GM12875 (cell line): ENCODE measurements around the gene MEIKIN.

Experiments
- H3K4me3 ChIP-seq: one replicate; pipeline ENCODE4 v1.5.1; 2011; ENCODE audit warnings: low read depth, low read length, control low read depth
- TF ChIP-seq, protein P1 (sequence below): IDR thresholded peaks from 2 replicates; pipeline ENCODE4 v1.5.1; 2011; ENCODE audit warnings: low read depth, mild to moderate bottlenecking, control low read depth, inconsistent platforms, low read length, moderate library complexity, borderline replicate concordance; ENCODE audit not compliant: insufficient read depth

The MEIKIN gene

DNA sequence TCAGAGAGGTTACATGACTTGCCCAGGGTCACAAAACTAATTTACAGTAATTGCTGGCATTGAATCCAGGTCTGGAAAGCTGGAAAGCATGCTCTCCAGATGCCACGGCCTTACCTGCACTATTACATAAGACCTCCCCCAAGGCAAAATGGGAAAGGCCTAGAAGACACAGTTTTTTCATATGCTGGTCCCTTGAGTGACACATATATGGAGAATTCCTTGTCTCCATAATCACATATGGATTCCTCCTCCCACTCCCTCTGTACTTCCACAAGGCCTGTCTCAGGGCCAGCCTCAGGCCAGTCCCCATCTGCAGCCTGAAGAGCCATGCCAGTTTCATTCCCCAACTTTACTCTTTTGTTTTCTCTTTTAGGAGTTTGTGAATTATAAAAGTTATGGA lies 28.6 kb upstream of the MEIKIN start:
- TF ChIP-seq, protein P1, sequence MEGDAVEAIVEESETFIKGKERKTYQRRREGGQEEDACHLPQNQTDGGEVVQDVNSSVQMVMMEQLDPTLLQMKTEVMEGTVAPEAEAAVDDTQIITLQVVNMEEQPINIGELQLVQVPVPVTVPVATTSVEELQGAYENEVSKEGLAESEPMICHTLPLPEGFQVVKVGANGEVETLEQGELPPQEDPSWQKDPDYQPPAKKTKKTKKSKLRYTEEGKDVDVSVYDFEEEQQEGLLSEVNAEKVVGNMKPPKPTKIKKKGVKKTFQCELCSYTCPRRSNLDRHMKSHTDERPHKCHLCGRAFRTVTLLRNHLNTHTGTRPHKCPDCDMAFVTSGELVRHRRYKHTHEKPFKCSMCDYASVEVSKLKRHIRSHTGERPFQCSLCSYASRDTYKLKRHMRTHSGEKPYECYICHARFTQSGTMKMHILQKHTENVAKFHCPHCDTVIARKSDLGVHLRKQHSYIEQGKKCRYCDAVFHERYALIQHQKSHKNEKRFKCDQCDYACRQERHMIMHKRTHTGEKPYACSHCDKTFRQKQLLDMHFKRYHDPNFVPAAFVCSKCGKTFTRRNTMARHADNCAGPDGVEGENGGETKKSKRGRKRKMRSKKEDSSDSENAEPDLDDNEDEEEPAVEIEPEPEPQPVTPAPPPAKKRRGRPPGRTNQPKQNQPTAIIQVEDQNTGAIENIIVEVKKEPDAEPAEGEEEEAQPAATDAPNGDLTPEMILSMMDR = no peak

GRCh38 chr5:131973089-131973712 lies 27.7 kb upstream of the MEIKIN start:
- H3K4me3 ChIP-seq = no peak overlapping the region
- TF ChIP-seq, protein P1 = no peak

More for the DNA sequence above, 28.6 kb upstream of the MEIKIN start:
- H3K4me3 ChIP-seq = no peak overlapping the region

DNA sequence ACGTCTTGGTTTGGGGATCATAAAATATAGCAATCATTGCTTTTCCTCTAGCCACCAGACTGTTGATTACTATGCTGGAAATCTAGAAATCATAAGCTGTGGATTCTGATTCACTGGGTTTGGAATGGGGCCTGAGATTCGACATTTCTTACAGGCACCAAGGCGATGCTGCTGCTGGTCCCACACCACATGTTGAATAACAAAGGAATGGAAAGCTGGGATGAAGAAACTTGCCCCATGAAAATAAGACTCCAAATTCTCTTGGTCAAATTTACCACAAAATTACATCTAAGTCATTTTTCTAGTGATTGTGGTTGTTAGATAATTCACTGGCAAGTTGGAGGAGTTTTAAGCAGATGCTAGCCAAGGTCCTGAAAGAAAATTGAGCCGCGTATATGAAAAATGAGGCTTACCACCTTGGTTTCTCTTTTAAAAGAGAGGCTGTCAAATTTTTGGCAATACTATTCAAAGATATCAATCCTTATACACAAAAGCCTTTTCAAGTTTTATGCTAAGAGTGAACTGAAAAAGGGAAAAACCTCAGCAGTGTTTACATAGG lies 23.0 kb upstream of the MEIKIN start:
- no peak overlapping the region for H3K4me3 ChIP-seq
- TF ChIP-seq, protein P1 = no peak

DNA sequence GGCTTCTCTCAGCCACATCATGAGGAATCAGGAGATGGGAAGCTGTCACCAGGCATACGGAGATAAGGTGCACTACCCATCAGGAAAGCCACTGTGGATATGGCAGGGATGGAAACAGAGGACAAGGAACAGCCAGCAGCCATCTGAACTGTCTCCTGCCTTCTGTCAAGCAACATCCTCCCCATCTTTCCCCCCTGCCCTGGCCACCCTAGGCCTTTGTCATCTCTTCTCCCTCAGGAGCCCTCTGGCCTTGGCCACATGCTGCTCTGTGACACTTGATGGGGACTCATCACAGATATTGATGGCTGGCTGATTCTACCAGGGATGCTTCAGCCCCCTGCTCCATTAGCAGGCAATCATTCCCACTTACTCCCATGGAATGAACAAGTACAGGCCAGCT lies 21.1 kb upstream of the MEIKIN start:
- H3K4me3 ChIP-seq = no peak overlapping the region
- TF ChIP-seq, protein P1 = no peak

DNA sequence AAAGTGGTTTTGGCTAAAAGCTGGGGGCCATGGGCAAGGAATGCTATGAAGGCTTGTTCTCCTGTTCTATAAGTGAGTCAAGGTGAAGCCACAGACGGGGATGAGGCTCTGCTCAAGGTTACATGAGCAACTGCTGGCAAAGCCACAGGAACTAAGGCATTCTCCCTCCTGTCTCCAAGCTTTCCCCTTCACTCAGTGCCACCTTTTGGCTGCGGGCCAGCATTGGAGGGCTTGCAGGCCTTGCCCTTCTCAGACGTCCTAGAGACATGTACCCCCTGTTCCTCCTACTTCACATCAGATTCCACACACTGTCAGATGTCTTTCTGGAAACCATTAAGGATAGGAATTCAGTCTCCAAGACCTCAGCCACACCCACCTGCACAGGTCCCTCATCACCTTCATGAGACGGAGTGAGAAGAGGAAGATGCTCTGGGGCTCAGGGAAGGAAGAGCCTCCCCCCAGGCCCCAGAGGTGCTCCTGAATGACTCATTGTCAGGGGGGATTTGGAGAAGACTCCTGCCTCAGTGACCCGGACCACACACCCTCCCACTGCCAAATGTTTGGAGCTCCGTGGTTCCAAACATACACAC lies 20.5 kb upstream of the MEIKIN start:
- no peak overlapping the region for H3K4me3 ChIP-seq
- TF ChIP-seq, protein P1 = no peak

DNA sequence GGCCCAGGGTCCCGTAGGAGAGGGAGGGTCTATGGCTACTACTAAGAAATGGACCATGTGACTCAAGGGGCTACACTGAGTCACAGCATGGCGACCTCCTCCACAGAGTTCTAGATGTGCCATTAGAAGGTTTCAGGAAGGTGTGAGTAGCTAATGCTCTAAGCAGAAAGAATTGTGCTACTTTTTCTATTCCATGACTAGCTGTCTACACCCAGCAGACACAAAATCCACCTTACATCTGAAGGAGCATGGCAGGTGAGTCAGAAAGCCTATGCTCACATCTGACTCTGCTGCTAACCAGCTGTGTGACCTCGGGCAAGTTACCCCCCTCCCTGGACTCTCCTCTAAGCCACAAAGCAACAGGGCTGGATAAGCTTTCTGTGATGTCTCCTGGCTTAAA lies 14.4 kb upstream of the MEIKIN start:
- TF ChIP-seq, protein P1 = no peak

GRCh38 chr5:131959136-131959535 lies 13.7 kb upstream of the MEIKIN start:
- TF ChIP-seq, protein P1 = no peak
- H3K4me3 ChIP-seq = no peak overlapping the region

More for the DNA sequence above, 14.4 kb upstream of the MEIKIN start:
- H3K4me3 ChIP-seq = no peak overlapping the region
